ENCODE results near the gene TUFT1.

Gene TUFT1

GRCh38 chr1:151574575-151575529 is 34.7 kb downstream of the TUFT1 start (continued):
- TF ChIP-seq ZNF404 (tag by site-specific recombination; IDR thresholded peaks at IDR 0.05) (no peak), ZNF600 (tag by site-specific recombination; IDR thresholded peaks at IDR 0.05) (0 out of 2 replicates have a peak, but pooled peaks have one; percentile 39), ZNF664 (tag by site-specific recombination; IDR thresholded peaks at IDR 0.05) (no peak), ZNF146 (tag by site-specific recombination; IDR thresholded peaks at IDR 0.05) (no peak), ZEB2 (tag by site-specific recombination; IDR thresholded peaks at IDR 0.05) (no peak)

GRCh38 chr1:151577173-151577572 is 37.1 kb downstream of the TUFT1 start:
- TF ChIP-seq ZNF660 (tag by site-specific recombination; IDR thresholded peaks at IDR 0.05) = no peak
- TF ChIP-seq GFI1B (tag by site-specific recombination; IDR thresholded peaks at IDR 0.05) = no peak
- no peak for TF ChIP-seq ZNF645 (tag by site-specific recombination; IDR thresholded peaks at IDR 0.05)
- TF ChIP-seq ZNF214 (tag by site-specific recombination; IDR thresholded peaks at IDR 0.05; ENCODE audit: borderline replicate concordance) = no peak
- no peak for TF ChIP-seq ATF2 (tag by site-specific recombination; IDR thresholded peaks at IDR 0.05; ENCODE audit: low read depth)
- TF ChIP-seq ZBTB48 (tag by site-specific recombination; IDR thresholded peaks at IDR 0.05) = no peak
- no peak for TF ChIP-seq ZNF560 (tag by site-specific recombination; IDR thresholded peaks at IDR 0.05; ENCODE audit: borderline replicate concordance)
- no peak for TF ChIP-seq ZNF629 (tag by site-specific recombination; IDR thresholded peaks at IDR 0.05)
- no peak for TF ChIP-seq ZNF791 (tag by site-specific recombination; IDR thresholded peaks at IDR 0.05)
- TF ChIP-seq ZNF37A (tag by site-specific recombination; IDR thresholded peaks at IDR 0.05) = no peak
- TF ChIP-seq ZNF221 (tag by site-specific recombination; IDR thresholded peaks at IDR 0.05; ENCODE audit: borderline replicate concordance) = no peak
- no peak for TF ChIP-seq ZSCAN23 (tag by site-specific recombination; IDR thresholded peaks at IDR 0.05)
- no peak for TF ChIP-seq ZBTB11 (tag by site-specific recombination; conservative IDR thresholded peaks at IDR 0.05; ENCODE audit: low read depth)
- Histone ChIP-seq H3K4me1 (ENCODE audit: control insufficient read depth, insufficient read depth, low read length) (no peaks in the 10 kb centered on the region), H3K9me3 (ENCODE audit: control insufficient read depth, insufficient read depth, low read depth, low read length) (no peaks in the 10 kb centered on the region), H3K36me3 (ENCODE audit: control insufficient read depth in 2 of 2, insufficient read depth in 1 of 2, low read length in 2 of 2) (peaks cover 9 to 90% of the 10 kb centered on the region in 2 experiments; a peak in 2 of 3 replicates), H3K4me3 (ENCODE audit: low read depth, low read length) (no peak overlapping the region), H3K27ac (ENCODE audit: extremely low read depth, low read depth, low read length) (no peak overlapping the region)
- CTCF ChIA-PET = interaction anchor here (0.6 to 2.5 kb wide), 3 partner anchors 13 to 259 kb away, joined by 3 to 10 read pairs (median 3); no protein-coding TSS in a partner anchor
- POLR2A ChIA-PET = no interaction called here
